Progenitor cell of endocrine pancreas (in vitro differentiated cells): ENCODE data around the gene HNRNPH3. TPM values are rescaled to one million over a fixed set of nuclear protein-coding genes. Genes with fewer than 3 reads are reported as not detected.

Experiments used
- DNase-seq: peaks from one replicate; pipeline ENCODE4 v3.0.0; 2021; ENCODE audit warnings: low spot score; ENCODE audit not compliant: unreplicated experiment
- H3K27ac Mint-ChIP-seq: 2 replicates; pipeline ENCODE4 v1.8.0; 2021; ENCODE audit warnings: mild to moderate bottlenecking, moderate library complexity, mixed read lengths
- H3K27me3 Mint-ChIP-seq: 2 replicates; pipeline ENCODE4 v1.8.0; 2021; ENCODE audit warnings: mixed read lengths
- H3K36me3 Mint-ChIP-seq: 2 replicates; pipeline ENCODE4 v1.8.0; 2022; ENCODE audit warnings: mixed read lengths; ENCODE audit not compliant: insufficient read depth
- H3K4me1 Mint-ChIP-seq: 2 replicates; pipeline ENCODE4 v1.8.0; 2021; ENCODE audit warnings: low read depth, mixed read lengths
- H3K4me3 Mint-ChIP-seq: 2 replicates; pipeline ENCODE4 v1.8.0; 2021; ENCODE audit warnings: low read depth, mild to moderate bottlenecking, moderate library complexity, mixed read lengths
- H3K9me3 Mint-ChIP-seq: 2 replicates; pipeline ENCODE4 v1.8.0; 2021; ENCODE audit warnings: low read depth, mixed read lengths
- total RNA-seq: library from RNA; stranded (reverse); gene quantifications from 2 replicates; pipeline ENCODE4 v1.2.1, GENCODE V29; 2021
- TF ChIP-seq, protein P1 (sequence below): fragments of 200-600 bp; sonication (generic); IDR thresholded peaks from one replicate; pipeline ENCODE4 v1.5.0; 2021; ENCODE audit warnings: antibody characterized with exemption, mild to moderate bottlenecking; ENCODE audit not compliant: unreplicated experiment

HNRNPH3 gene
- total RNA-seq, 1 donor from 2014 or later: 222 TPM

DNA sequence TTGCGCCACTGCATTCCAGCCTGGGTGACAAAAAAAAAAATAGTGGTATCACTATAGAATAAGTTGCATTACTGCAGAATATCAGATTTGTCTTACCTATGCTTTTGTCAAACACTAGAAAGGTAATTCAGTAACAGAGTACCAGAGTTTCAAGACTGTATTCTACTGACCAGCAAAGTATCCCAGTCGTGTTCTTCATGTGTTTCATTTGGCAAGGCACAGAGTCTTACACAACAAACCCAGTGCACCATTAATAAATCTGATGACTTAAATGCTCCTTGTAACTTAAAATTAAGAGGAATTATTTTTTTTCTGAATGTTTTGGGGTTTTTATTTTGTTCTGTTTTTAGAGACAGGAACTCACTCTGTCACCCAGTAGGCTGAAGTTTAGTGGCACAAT, 35.3 kb downstream of the HNRNPH3 start:
- no peak overlapping the region for H3K4me3 Mint-ChIP-seq
- TF ChIP-seq, protein P1, sequence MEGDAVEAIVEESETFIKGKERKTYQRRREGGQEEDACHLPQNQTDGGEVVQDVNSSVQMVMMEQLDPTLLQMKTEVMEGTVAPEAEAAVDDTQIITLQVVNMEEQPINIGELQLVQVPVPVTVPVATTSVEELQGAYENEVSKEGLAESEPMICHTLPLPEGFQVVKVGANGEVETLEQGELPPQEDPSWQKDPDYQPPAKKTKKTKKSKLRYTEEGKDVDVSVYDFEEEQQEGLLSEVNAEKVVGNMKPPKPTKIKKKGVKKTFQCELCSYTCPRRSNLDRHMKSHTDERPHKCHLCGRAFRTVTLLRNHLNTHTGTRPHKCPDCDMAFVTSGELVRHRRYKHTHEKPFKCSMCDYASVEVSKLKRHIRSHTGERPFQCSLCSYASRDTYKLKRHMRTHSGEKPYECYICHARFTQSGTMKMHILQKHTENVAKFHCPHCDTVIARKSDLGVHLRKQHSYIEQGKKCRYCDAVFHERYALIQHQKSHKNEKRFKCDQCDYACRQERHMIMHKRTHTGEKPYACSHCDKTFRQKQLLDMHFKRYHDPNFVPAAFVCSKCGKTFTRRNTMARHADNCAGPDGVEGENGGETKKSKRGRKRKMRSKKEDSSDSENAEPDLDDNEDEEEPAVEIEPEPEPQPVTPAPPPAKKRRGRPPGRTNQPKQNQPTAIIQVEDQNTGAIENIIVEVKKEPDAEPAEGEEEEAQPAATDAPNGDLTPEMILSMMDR: no peak
- peaks cover 7% of the 10 kb centered on the region for H3K9me3 Mint-ChIP-seq
- H3K36me3 Mint-ChIP-seq: peaks cover 20% of the 10 kb centered on the region
- no peak overlapping the region for H3K27ac Mint-ChIP-seq
- H3K4me1 Mint-ChIP-seq: no peaks in the 10 kb centered on the region
- no peaks in the 10 kb centered on the region for H3K27me3 Mint-ChIP-seq
- DNase-seq: no peak

DNA sequence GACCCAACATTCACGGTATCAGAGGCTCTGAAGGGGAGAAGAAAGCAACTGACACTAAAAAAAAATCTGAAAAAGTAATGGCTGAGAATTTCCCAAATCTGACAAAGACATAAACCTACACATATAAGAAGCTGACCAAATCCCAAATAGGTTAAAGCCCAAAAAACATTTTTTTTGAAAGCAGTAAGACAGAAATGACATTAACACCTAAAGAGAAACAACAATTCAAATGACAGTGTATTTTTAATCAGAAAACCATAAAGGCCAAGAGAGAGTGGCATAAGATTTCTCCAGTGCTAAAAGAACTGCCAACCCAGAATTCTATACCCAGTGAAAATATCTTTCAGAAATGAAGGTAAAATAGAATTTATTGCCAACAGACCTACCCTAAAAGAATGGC, 39.7 kb downstream of the HNRNPH3 start:
- TF ChIP-seq, protein P1: no peak
- Mint-ChIP-seq H3K27me3 (no peaks in the 10 kb centered on the region), H3K36me3 (peaks cover 43% of the 10 kb centered on the region), H3K4me1 (no peaks in the 10 kb centered on the region), H3K4me3 (no peak overlapping the region), H3K27ac (no peak overlapping the region), H3K9me3 (peaks cover 12% of the 10 kb centered on the region)
- no peak for DNase-seq

DNA sequence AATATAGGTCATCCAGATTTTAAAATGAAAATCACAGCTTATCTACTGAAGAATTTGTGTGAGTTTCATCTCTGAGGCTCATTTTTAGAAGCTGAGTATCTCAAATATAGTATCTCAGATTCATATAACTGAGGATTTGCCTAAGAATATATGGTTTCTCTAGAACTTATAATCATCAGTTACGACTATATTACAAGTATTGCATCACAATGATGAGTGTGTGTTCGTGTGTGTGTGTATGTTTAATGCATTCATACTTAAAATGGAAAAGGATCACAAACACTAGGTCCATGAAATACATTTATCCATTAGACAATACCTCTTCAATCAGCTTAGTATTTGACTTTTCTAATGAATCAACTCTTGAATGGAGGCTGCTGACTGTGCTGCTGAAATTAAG, 53.9 kb downstream of the HNRNPH3 start:
- H3K27me3 Mint-ChIP-seq: no peaks in the 10 kb centered on the region
- H3K36me3 Mint-ChIP-seq: peaks cover 20% of the 10 kb centered on the region
- no peaks in the 10 kb centered on the region for H3K9me3 Mint-ChIP-seq
- DNase-seq: no peak
- H3K4me3 Mint-ChIP-seq: no peak overlapping the region
- TF ChIP-seq, protein P1: no peak
- H3K27ac Mint-ChIP-seq: no peak overlapping the region
- no peaks in the 10 kb centered on the region for H3K4me1 Mint-ChIP-seq

Other genes starting within 250 kb of the HNRNPH3 start
- 0.05 and 0.22 TPM in 2 replicates for gene MYPN, start 222.6 kb upstream of the HNRNPH3 start, total RNA-seq
- 0.65 and 0.73 TPM in 2 replicates for gene ATOH7, start 100.0 kb upstream of the HNRNPH3 start, total RNA-seq
- 9.6 and 11.1 TPM in 2 replicates for gene PBLD, start 864 bp downstream of the HNRNPH3 start, total RNA-seq
- 32.5 and 34.2 TPM in 2 replicates for gene RUFY2, start 75.2 kb downstream of the HNRNPH3 start, total RNA-seq
- 33.3 and 34.5 TPM in 2 replicates for gene DNA2, start 139.9 kb downstream of the HNRNPH3 start, total RNA-seq
- 27.5 and 32.3 TPM in 2 replicates for gene SLC25A16, start 195.5 kb downstream of the HNRNPH3 start, total RNA-seq
- gene TET1, start 228.3 kb downstream of the HNRNPH3 start, total RNA-seq: 36.2 and 37.3 TPM in 2 replicates